HepG2 (cell line): ENCODE measurements around the gene ZDHHC16. TPM values are rescaled to one million over a fixed set of nuclear protein-coding genes. Genes with fewer than 3 reads are reported as not detected.
A peak's percentile ranks its signal among the peaks of the same experiment; 100 is the strongest.

ENCODE experiments used
- BRCA1 ChIP-seq: sonication (generic); formaldehyde crosslinking; IDR thresholded peaks from 2 replicates; pipeline ENCODE4 v1.4.0; 2020; ENCODE audit warnings: missing genetic modification reagents
- BRD4 ChIP-seq: sonication (generic); formaldehyde crosslinking; IDR thresholded peaks from 2 replicates; pipeline ENCODE4 v1.4.0; 2020; ENCODE audit warnings: missing genetic modification reagents
- CSRNP1 ChIP-seq: sonication (generic); formaldehyde crosslinking; IDR thresholded peaks from 2 replicates; pipeline ENCODE4 v1.8.1; 2023; ENCODE audit warnings: mild to moderate bottlenecking, missing genetic modification reagents
- DNMT3B ChIP-seq: conservative IDR thresholded peaks from 2 replicates; pipeline ENCODE4 v1.6.1; 2016; ENCODE audit warnings: missing biosample characterization, control low read depth
- GMEB1 ChIP-seq: sonication (generic); formaldehyde crosslinking; IDR thresholded peaks from 2 replicates; pipeline ENCODE4 v1.5.1; 2020; ENCODE audit warnings: missing genetic modification reagents, mild to moderate bottlenecking, borderline replicate concordance
- HIVEP1 ChIP-seq: sonication (generic); formaldehyde crosslinking; IDR thresholded peaks from 2 replicates; pipeline ENCODE4 v1.4.0; 2020; ENCODE audit warnings: mild to moderate bottlenecking, missing genetic modification reagents
- HMGA1 ChIP-seq: sonication (generic); formaldehyde crosslinking; conservative IDR thresholded peaks from 2 replicates; pipeline ENCODE4 v1.4.0; 2020; ENCODE audit warnings: missing genetic modification reagents
- HOXA3 ChIP-seq: sonication (generic); formaldehyde crosslinking; IDR thresholded peaks from 2 replicates; pipeline ENCODE4 v1.5.0; 2020; ENCODE audit warnings: missing genetic modification reagents
- JARID2 ChIP-seq: sonication (generic); formaldehyde crosslinking; IDR thresholded peaks from 2 replicates; pipeline ENCODE4 v1.8.1; 2023; ENCODE audit warnings: missing genetic modification reagents, inconsistent platforms; ENCODE audit not compliant: insufficient replicate concordance
- NFIC ChIP-seq: IDR thresholded peaks from 2 replicates; pipeline ENCODE4 v1.6.1; 2012; ENCODE audit warnings: mild to moderate bottlenecking, low read length, inconsistent platforms
- TEAD2 ChIP-seq: sonication (generic); formaldehyde crosslinking; IDR thresholded peaks from 2 replicates; pipeline ENCODE4 v1.9.0; 2021; ENCODE audit warnings: missing genetic modification reagents
- TFE3 ChIP-seq: IDR thresholded peaks from 2 replicates; pipeline ENCODE4 v1.6.1; 2016
- TP53 ChIP-seq: sonication (generic); formaldehyde crosslinking; conservative IDR thresholded peaks from 2 replicates; pipeline ENCODE4 v1.4.0; 2020; ENCODE audit warnings: missing genetic modification reagents
- YEATS2 ChIP-seq: sonication (generic); formaldehyde crosslinking; IDR thresholded peaks from 2 replicates; pipeline ENCODE4 v1.4.0; 2020; ENCODE audit warnings: missing genetic modification reagents, borderline replicate concordance
- ZBTB14 ChIP-seq: sonication (generic); formaldehyde crosslinking; IDR thresholded peaks from 2 replicates; pipeline ENCODE4 v1.4.0; 2020; ENCODE audit warnings: missing genetic modification reagents
- ZHX1 ChIP-seq: sonication (generic); formaldehyde crosslinking; IDR thresholded peaks from 2 replicates; pipeline ENCODE4 v1.8.1; 2022; ENCODE audit warnings: low read depth, mild to moderate bottlenecking, missing genetic modification reagents
- ZNF20 ChIP-seq: sonication (generic); formaldehyde crosslinking; IDR thresholded peaks from 2 replicates; pipeline ENCODE4 v1.4.0; 2020; ENCODE audit warnings: mild to moderate bottlenecking, moderate library complexity, missing genetic modification reagents
- ZNF512 ChIP-seq: sonication (generic); formaldehyde crosslinking; IDR thresholded peaks from 2 replicates; pipeline ENCODE4 v1.4.0; 2020; ENCODE audit warnings: mild to moderate bottlenecking, missing genetic modification reagents
- ZNF749 ChIP-seq: sonication (generic); formaldehyde crosslinking; IDR thresholded peaks from 2 replicates; pipeline ENCODE4 v1.8.0; 2022; ENCODE audit warnings: mild to moderate bottlenecking, missing genetic modification reagents, moderate library complexity, borderline replicate concordance
- polyA plus RNA-seq, 8 experiments: library from polyadenylated mRNA; depleted of rRNA in 3 of 8; stranded (reverse) in 7 of 8; unstranded in 1 of 8; fragments of >200 nt; fragmentation: Illumina TruSeq in 4 of 8; extraction: Trizol in 4 of 8; gene quantifications; 2 replicates each; pipeline versions ENCODE4 v1.2.1 to v1.2.3, GENCODE V29; 2011 to 2016; ENCODE audit warnings: low read depth in 4 of 8, missing spikeins in 1 of 8, mixed read lengths in 1 of 8; ENCODE audit not compliant: insufficient read depth in 1 of 8
- total RNA-seq, 5 experiments: library from RNA; depleted of rRNA; stranded (reverse); fragments of >200 nt; fragmentation: Illumina TruSeq; extraction: Trizol; gene quantifications; 2 replicates each; pipeline ENCODE4 v1.2.3, GENCODE V29; 2016; ENCODE audit warnings: low read depth in 1 of 5

The ZDHHC16 gene
- total and polyA plus RNA-seq, 2 of the 13 experiments (the other 11 are each of a cell fraction or from before 2014, with no cell fraction given) = 40.8 to 41.8 TPM

GRCh38 chr10:97498841-97499560, 53.0 kb downstream of the ZDHHC16 start, which contains the start of gene UBTD1 (continued):
- TF ChIP-seq GMEB1 (CRISPR knock-in tag) = no peak
- TF ChIP-seq BRD4 = no peak
- no peak for TF ChIP-seq YEATS2
- TF ChIP-seq NFIC = no peak
- TF ChIP-seq ZHX1 (CRISPR knock-in tag) = no peak
- no peak for TF ChIP-seq ZNF749 (CRISPR knock-in tag)
- TF ChIP-seq BRCA1 (CRISPR knock-in tag) = no peak
- no peak for TF ChIP-seq TEAD2 (CRISPR knock-in tag)
- no peak for TF ChIP-seq ZBTB14 (CRISPR knock-in tag)
- no peak for TF ChIP-seq ZNF20 (CRISPR knock-in tag)
- TF ChIP-seq TP53 (CRISPR knock-in tag) = no peak
- TF ChIP-seq HIVEP1 = peak; percentile 39; the same call in 1 of the 2 replicates
- TF ChIP-seq HMGA1 (CRISPR knock-in tag) = no peak
- no peak; the same call in 1 of the 2 replicates for TF ChIP-seq HOXA3 (CRISPR knock-in tag)
- TF ChIP-seq DNMT3B (CRISPR knock-in tag) = no peak
- no peak for TF ChIP-seq TFE3 (CRISPR knock-in tag)
- TF ChIP-seq ZNF512 (CRISPR knock-in tag) = no peak
- TF ChIP-seq CSRNP1 = peak; percentile 77; the same call in 1 of the 2 replicates
- no peak for TF ChIP-seq JARID2
